Gastroesophageal sphincter (tissue), 4 donors: ENCODE measurements around the gene DR1. TPM values are rescaled to one million over a fixed set of nuclear protein-coding genes. Genes with fewer than 3 reads are reported as not detected.

Experiments
- ATAC-seq: fragments of 150-250 bp; one replicate; pipeline ENCODE4 v1.9.1; 2016; ENCODE audit warnings: mild to moderate bottlenecking, moderate library complexity
- H3K27ac ChIP-seq, 4 donors: fragments of 200-600 bp; sonication (generic) in 3 of 4; 1 replicate in 3 of 4; 2 replicates in 1 of 4; pipeline ENCODE4 v1.5.1; 2016 to 2019
- H3K27me3 ChIP-seq: fragments of 200-600 bp; sonication (generic); one replicate; pipeline ENCODE4 v1.5.1; 2019
- H3K36me3 ChIP-seq, 2 donors: fragments of 200-600 bp; sonication (generic); one replicate each; pipeline ENCODE4 v1.5.1; 2019; ENCODE audit warnings: control low read depth in 1 of 2
- H3K4me1 ChIP-seq, 3 donors: fragments of 200-600 bp; sonication (generic); 1 replicate in 2 of 3; 2 replicates in 1 of 3; pipeline ENCODE4 v1.5.1; 2016 to 2019; ENCODE audit warnings: control low read depth in 2 of 3
- H3K4me3 ChIP-seq, 2 donors: fragments of 200-600 bp; sonication (generic); one replicate each; pipeline ENCODE4 v1.5.1; 2019; ENCODE audit warnings: mild to moderate bottlenecking in 1 of 2, moderate library complexity in 1 of 2
- H3K9me3 ChIP-seq, 3 donors: fragments of 200-600 bp; sonication (generic); one replicate each; pipeline ENCODE4 v1.5.1; 2017 to 2019; ENCODE audit warnings: control low read depth in 2 of 3
- CTCF ChIP-seq, 4 experiments: fragments of 200-600 bp in 2 of 4; fragments of 450-650 bp in 2 of 4; sonication (generic) in 1 of 4; IDR thresholded peaks; one replicate each; pipeline ENCODE4 v1.5.1; 2017 to 2019; ENCODE audit warnings: antibody characterized with exemption in 4 of 4, mild to moderate bottlenecking in 2 of 4, moderate library complexity in 2 of 4
- EP300 ChIP-seq: sonication (generic); formaldehyde crosslinking; IDR thresholded peaks from one replicate; pipeline ENCODE4 v1.6.1; 2017; ENCODE audit warnings: antibody characterized with exemption, mild to moderate bottlenecking
- POLR2A ChIP-seq, 2 donors: fragments of 450-650 bp; IDR thresholded peaks; one replicate each; pipeline ENCODE4 v1.6.1; 2017; ENCODE audit warnings: antibody characterized with exemption in 2 of 2, mild to moderate bottlenecking in 2 of 2, moderate library complexity in 1 of 2
- POLR2AphosphoS5 ChIP-seq: sonication (generic); formaldehyde crosslinking; IDR thresholded peaks from one replicate; pipeline ENCODE4 v1.6.1; 2017; ENCODE audit warnings: antibody characterized with exemption
- WGBS, 2 donors: methylation state at CpG; one replicate each; pipeline ENCODE4 v1.1.5; 2018; ENCODE audit warnings: low coverage in 1 of 2; 5-methylcytosine and 5-hydroxymethylcytosine counted together
- total RNA-seq, 4 donors: library from RNA; depleted of rRNA; stranded (reverse); fragments of >200 nt; gene quantifications; one replicate each; pipeline ENCODE4 v1.1.0, GENCODE V29; 2016

DR1 gene
- total RNA-seq, 4 donors from 2014 or later, result 35.0 to 38.6 (median 35.3) TPM

- H3K36me3 ChIP-seq, result peaks cover 0 to 49% of the 10 kb centered on the region in 2 donors
Measured at GRCh38 chr1:93354749-93355148, 9.0 kb downstream of the DR1 start.

GRCh38 chr1:93357242-93357641, 11.5 kb downstream of the DR1 start:
- no peak for ATAC-seq
- no peak overlapping the region for H3K27ac ChIP-seq
- H3K36me3 ChIP-seq, result peaks cover 0 to 57% of the 10 kb centered on the region in 2 donors
- H3K9me3 ChIP-seq, result no peaks in the 10 kb centered on the region
- TF ChIP-seq POLR2AphosphoS5, result no peak
- TF ChIP-seq EP300, result no peak
- TF ChIP-seq POLR2A (IDR thresholded peaks at IDR 0.05), result no peak
- no peak for TF ChIP-seq CTCF (IDR thresholded peaks at IDR 0.05)
- WGBS, 2 donors, result 100% methylated on average over 1 to 2 of the region's 2 CpGs
- H3K27me3 ChIP-seq, result no peaks in the 10 kb centered on the region
- no peak overlapping the region for H3K4me3 ChIP-seq
- peaks cover 0 to 70% (median 15%) of the 10 kb centered on the region in 3 donors for H3K4me1 ChIP-seq

More at GRCh38 chr1:93354749-93355148, 9.0 kb downstream of the DR1 start:
- 39 to 47% methylated on average over 2 of the region's 2 CpGs for WGBS, 2 donors
- Histone ChIP-seq H3K4me3 (no peak overlapping the region), H3K27ac (no peak overlapping the region), H3K27me3 (no peaks in the 10 kb centered on the region), H3K4me1 (peaks cover 0 to 75% (median 26%) of the 10 kb centered on the region in 3 donors), H3K9me3 (no peaks in the 10 kb centered on the region)
- no peak for ATAC-seq
- TF ChIP-seq POLR2AphosphoS5, result no peak
- no peak for TF ChIP-seq POLR2A (IDR thresholded peaks at IDR 0.05)

GRCh38 chr1:93358293-93358692, 12.6 kb downstream of the DR1 start:
- no peak for ATAC-seq
- WGBS, 2 donors, result 80 to 93% methylated on average over 6 of the region's 6 CpGs
- Histone ChIP-seq H3K27ac (no peak overlapping the region), H3K27me3 (no peaks in the 10 kb centered on the region), H3K4me3 (no peak overlapping the region), H3K9me3 (no peaks in the 10 kb centered on the region), H3K4me1 (peaks cover 0 to 63% (median 11%) of the 10 kb centered on the region in 3 donors), H3K36me3 (peaks cover 0 to 62% of the 10 kb centered on the region in 2 donors)
- TF ChIP-seq POLR2AphosphoS5, result no peak
- no peak for TF ChIP-seq EP300
- TF ChIP-seq CTCF (IDR thresholded peaks at IDR 0.05), result no peak
- TF ChIP-seq POLR2A (IDR thresholded peaks at IDR 0.05), result no peak

GRCh38 chr1:93360111-93360510, 14.4 kb downstream of the DR1 start:
- TF ChIP-seq CTCF (IDR thresholded peaks at IDR 0.05) (no peak), POLR2A (IDR thresholded peaks at IDR 0.05) (no peak), EP300 (no peak), POLR2AphosphoS5 (no peak)
- H3K4me1 ChIP-seq, result peaks cover 0 to 46% (median 4%) of the 10 kb centered on the region in 3 donors
- no peak for ATAC-seq
- H3K9me3 ChIP-seq, result no peaks in the 10 kb centered on the region
- 81 to 93% methylated on average over 1 of the region's 1 CpG for WGBS, 2 donors
- no peak overlapping the region for H3K4me3 ChIP-seq
- H3K27me3 ChIP-seq, result no peaks in the 10 kb centered on the region
- H3K36me3 ChIP-seq, result peaks cover 0 to 63% of the 10 kb centered on the region in 2 donors
- H3K27ac ChIP-seq, result no peak overlapping the region

- H3K4me3 ChIP-seq, result no peak overlapping the region
- no peak overlapping the region for H3K27ac ChIP-seq
- TF ChIP-seq EP300 (no peak), POLR2A (IDR thresholded peaks at IDR 0.05) (no peak), CTCF (IDR thresholded peaks at IDR 0.05) (no peak), POLR2AphosphoS5 (no peak)
- H3K27me3 ChIP-seq, result no peaks in the 10 kb centered on the region
- peaks cover 0 to 41% (median 4%) of the 10 kb centered on the region in 3 donors for H3K4me1 ChIP-seq
- no peak for ATAC-seq
- peaks cover 0 to 64% of the 10 kb centered on the region in 2 donors for H3K36me3 ChIP-seq
- 45 to 58% methylated on average over 3 of the region's 3 CpGs for WGBS, 2 donors
- H3K9me3 ChIP-seq, result no peaks in the 10 kb centered on the region
Measured at GRCh38 chr1:93362237-93362636, 16.5 kb downstream of the DR1 start.
